HEK293 (cell line): Measurements from ENCODE around the gene DCLK3.

Experiments used
- CTCF ChIA-PET: fragments of 350-600 bp; formaldehyde crosslinking; extraction: SDS; loops from one replicate; lab custom pipeline; 2021; ENCODE audit warnings: antibody characterized with exemption; lab: Yijun Ruan, JAX
- POLR2A ChIA-PET: fragments of 300-600 bp; formaldehyde crosslinking; extraction: SDS; loops from one replicate; lab custom pipeline; 2020; ENCODE audit warnings: antibody characterized with exemption, inconsistent platforms; lab: Yijun Ruan, JAX
- H3K27ac ChIP-seq: fragments of 200-500 bp; sonication (Bioruptor generic); 2 replicates; pipeline ENCODE4 v1.5.1; 2014; ENCODE audit warnings: low read depth, low read length, control low read depth, inconsistent platforms; ENCODE audit errors: extremely low read depth
- H3K36me3 ChIP-seq, 2 experiments: fragments of 200-500 bp in 1 of 2; sonication (Bioruptor generic) in 1 of 2; 1 replicate in 1 of 2; 2 replicates in 1 of 2; pipeline ENCODE4 v1.5.1; 2014 to 2017; ENCODE audit warnings: inconsistent platforms in 2 of 2, low read length in 2 of 2; ENCODE audit not compliant: control insufficient read depth in 2 of 2, insufficient read depth in 1 of 2
- H3K4me1 ChIP-seq: fragments of 200-500 bp; sonication (Bioruptor generic); 2 replicates; pipeline ENCODE4 v1.5.1; 2014; ENCODE audit warnings: mild to moderate bottlenecking, low read length, inconsistent platforms; ENCODE audit not compliant: control insufficient read depth, insufficient read depth
- H3K4me3 ChIP-seq: 2 replicates; pipeline ENCODE4 v1.5.1; 2011; ENCODE audit warnings: low read depth, mild to moderate bottlenecking, control low read depth, low read length, moderate library complexity
- H3K9me3 ChIP-seq: fragments of 200-500 bp; sonication (Bioruptor generic); 2 replicates; pipeline ENCODE4 v1.5.1; 2014; ENCODE audit warnings: low read depth, low read length, inconsistent platforms; ENCODE audit not compliant: control insufficient read depth, insufficient read depth
- GFI1B ChIP-seq: fragments of 450-650 bp; formaldehyde crosslinking; IDR thresholded peaks from 2 replicates; pipeline ENCODE4 v1.5.1; 2016; ENCODE audit warnings: missing biosample characterization, missing genetic modification characterization
- MZF1 ChIP-seq: fragments of 450-650 bp; formaldehyde crosslinking; IDR thresholded peaks from 2 replicates; pipeline ENCODE4 v1.5.1; 2017; ENCODE audit warnings: missing biosample characterization, missing genetic modification characterization, borderline replicate concordance
- SCRT1 ChIP-seq: fragments of 450-650 bp; formaldehyde crosslinking; IDR thresholded peaks from 2 replicates; pipeline ENCODE4 v1.5.1; 2016; ENCODE audit warnings: missing biosample characterization, missing genetic modification characterization, borderline replicate concordance
- ZBTB48 ChIP-seq: fragments of 450-650 bp; formaldehyde crosslinking; IDR thresholded peaks from 2 replicates; pipeline ENCODE4 v1.5.1; 2016; ENCODE audit warnings: missing biosample characterization, missing genetic modification characterization
- ZFHX2 ChIP-seq: fragments of 450-650 bp; formaldehyde crosslinking; conservative IDR thresholded peaks from 2 replicates; pipeline ENCODE4 v1.5.1; 2016; ENCODE audit warnings: missing biosample characterization, missing genetic modification characterization
- ZIC2 ChIP-seq: fragments of 450-650 bp; formaldehyde crosslinking; IDR thresholded peaks from 2 replicates; pipeline ENCODE4 v1.5.1; 2016; ENCODE audit warnings: missing biosample characterization, missing genetic modification characterization
- ZNF335 ChIP-seq: fragments of 450-650 bp; formaldehyde crosslinking; conservative IDR thresholded peaks from 2 replicates; pipeline ENCODE4 v1.5.1; 2016; ENCODE audit warnings: missing biosample characterization, missing genetic modification characterization
- ZNF350 ChIP-seq: fragments of 450-650 bp; formaldehyde crosslinking; IDR thresholded peaks from 2 replicates; pipeline ENCODE4 v1.5.0; 2017; ENCODE audit warnings: missing biosample characterization, mild to moderate bottlenecking, missing genetic modification characterization
- ZNF404 ChIP-seq: fragments of 450-650 bp; formaldehyde crosslinking; IDR thresholded peaks from 2 replicates; pipeline ENCODE4 v1.5.1; 2017; ENCODE audit warnings: missing biosample characterization, missing genetic modification characterization
- ZNF624 ChIP-seq: fragments of 450-650 bp; formaldehyde crosslinking; IDR thresholded peaks from 2 replicates; pipeline ENCODE4 v1.5.1; 2017; ENCODE audit warnings: missing biosample characterization, missing genetic modification characterization
- ZNF626 ChIP-seq: fragments of 450-650 bp; sonication (Bioruptor Pico); formaldehyde crosslinking; IDR thresholded peaks from 2 replicates; pipeline ENCODE4 v1.5.1; 2018; ENCODE audit warnings: missing biosample characterization, missing genetic modification characterization, inconsistent platforms
- ZNF670 ChIP-seq: fragments of 450-650 bp; formaldehyde crosslinking; IDR thresholded peaks from 2 replicates; pipeline ENCODE4 v1.5.1; 2016; ENCODE audit warnings: missing biosample characterization, missing genetic modification characterization, low read depth
- ZNF677 ChIP-seq: fragments of 450-650 bp; IDR thresholded peaks from 2 replicates; pipeline ENCODE4 v1.5.0; 2018; ENCODE audit warnings: missing biosample characterization, mild to moderate bottlenecking, missing genetic modification characterization, moderate library complexity
- ZNF701 ChIP-seq: fragments of 450-650 bp; formaldehyde crosslinking; IDR thresholded peaks from 2 replicates; pipeline ENCODE4 v1.5.1; 2016; ENCODE audit warnings: missing biosample characterization, missing genetic modification characterization
- ZNF768 ChIP-seq: fragments of 450-650 bp; formaldehyde crosslinking; IDR thresholded peaks from 2 replicates; pipeline ENCODE4 v1.5.1; 2018; ENCODE audit warnings: missing biosample characterization, mild to moderate bottlenecking, missing genetic modification characterization
- ZNF837 ChIP-seq: fragments of 450-650 bp; formaldehyde crosslinking; IDR thresholded peaks from 2 replicates; pipeline ENCODE4 v1.5.1; 2016; ENCODE audit warnings: missing biosample characterization, missing genetic modification characterization
- TF ChIP-seq, protein P1 (sequence below): fragments of 450-650 bp; formaldehyde crosslinking; IDR thresholded peaks from 2 replicates; pipeline ENCODE4 v1.5.1; 2016; ENCODE audit warnings: missing biosample characterization, missing genetic modification characterization
- TF ChIP-seq, protein P2 (sequence below): fragments of 450-650 bp; formaldehyde crosslinking; IDR thresholded peaks from 2 replicates; pipeline ENCODE4 v1.5.1; 2016; ENCODE audit warnings: missing biosample characterization, missing genetic modification characterization, borderline replicate concordance
- TF ChIP-seq, protein P3 (sequence below): fragments of 450-650 bp; formaldehyde crosslinking; IDR thresholded peaks from 2 replicates; pipeline ENCODE4; 2016; ENCODE audit warnings: missing biosample characterization, missing genetic modification characterization
- TF ChIP-seq, protein P4 (sequence below): fragments of 450-650 bp; formaldehyde crosslinking; IDR thresholded peaks from 2 replicates; pipeline ENCODE4 v1.5.1; 2017; ENCODE audit warnings: missing biosample characterization, missing genetic modification characterization
- TF ChIP-seq, protein P5 (sequence below): fragments of 450-650 bp; formaldehyde crosslinking; IDR thresholded peaks from 2 replicates; pipeline ENCODE4 v1.5.1; 2016; ENCODE audit warnings: missing biosample characterization, missing genetic modification characterization
- TF ChIP-seq, protein P6 (sequence below): fragments of 450-650 bp; formaldehyde crosslinking; IDR thresholded peaks from 2 replicates; pipeline ENCODE4 v1.5.1; 2016; ENCODE audit warnings: missing biosample characterization, missing genetic modification characterization

Gene DCLK3

DNA sequence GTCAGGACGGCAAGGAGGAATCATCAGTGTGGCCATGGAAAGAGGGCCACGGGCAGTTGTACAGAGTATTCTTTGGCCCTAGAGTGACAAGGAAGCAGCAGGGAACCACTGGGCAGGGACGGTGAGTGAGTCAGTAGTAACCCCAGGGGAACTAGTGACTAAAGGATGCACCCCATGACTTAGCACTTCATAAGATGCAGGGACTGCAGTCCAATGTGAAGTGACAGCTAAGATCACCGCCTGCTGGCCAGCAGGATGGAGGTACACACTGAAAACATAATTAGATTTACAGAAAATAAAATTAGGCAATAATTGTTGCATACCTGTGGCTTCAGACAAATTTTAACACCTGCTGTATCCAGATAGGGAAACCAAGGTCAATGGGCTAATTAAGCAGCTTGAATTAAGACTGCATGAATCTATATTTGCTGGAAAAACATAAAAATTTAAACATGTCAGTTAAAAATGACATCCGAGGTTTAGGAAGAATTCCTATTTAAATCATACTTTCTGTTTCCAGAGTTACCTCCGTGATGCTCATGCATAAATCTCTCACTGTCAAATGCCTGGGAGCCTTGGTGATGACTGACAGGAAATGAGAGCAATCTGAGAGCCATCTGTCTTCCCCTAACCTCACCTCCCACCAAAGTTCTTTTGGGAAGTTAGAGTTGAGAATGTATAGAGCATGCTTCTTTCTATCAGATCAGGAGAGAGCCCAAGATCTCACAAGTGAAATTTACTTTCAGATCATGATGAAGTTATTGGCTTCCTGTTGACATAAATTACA is 56.5 kb downstream of the DCLK3 start:
- Histone ChIP-seq H3K27ac (no peak overlapping the region), H3K4me1 (no peaks in the 10 kb centered on the region), H3K9me3 (no peaks in the 10 kb centered on the region), H3K36me3 (no peaks in the 10 kb centered on the region), H3K4me3 (no peak overlapping the region)
- TF ChIP-seq ZIC2 (tag by site-specific recombination) (peak; percentile 64), ZNF335 (tag by site-specific recombination) (no peak)
- ChIA-PET POLR2A (no interaction called here), CTCF (no interaction called here)

DNA sequence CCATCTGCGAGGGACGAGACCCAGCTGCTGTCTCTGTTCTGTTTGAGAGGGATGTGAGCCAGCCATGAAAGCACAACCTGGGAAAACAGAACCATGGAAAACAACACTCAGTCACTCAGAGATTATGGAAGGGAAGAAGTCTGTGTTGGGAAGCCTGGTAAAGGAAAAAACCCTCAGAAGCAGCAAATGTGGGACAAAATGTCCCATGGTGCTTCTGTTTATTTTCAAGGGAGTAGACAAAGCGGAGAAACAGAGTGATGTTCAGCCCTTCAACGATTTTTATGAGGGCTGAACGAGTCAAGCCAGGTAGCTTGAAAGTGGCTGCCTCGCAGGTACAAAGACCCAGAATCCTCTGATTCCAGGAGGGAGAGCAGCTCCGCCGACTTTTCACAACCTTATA is 59.3 kb downstream of the DCLK3 start:
- POLR2A ChIA-PET = no interaction called here
- Histone ChIP-seq H3K27ac (no peak overlapping the region), H3K4me3 (no peak overlapping the region), H3K9me3 (no peaks in the 10 kb centered on the region), H3K4me1 (no peaks in the 10 kb centered on the region), H3K36me3 (no peaks in the 10 kb centered on the region)
- CTCF ChIA-PET = interaction anchor here (0.6 to 0.9 kb wide), 2 partner anchors 112 to 740 kb away, joined by 3 to 4 read pairs; no protein-coding TSS in a partner anchor
- TF ChIP-seq SCRT1 (tag by site-specific recombination) = no peak
- TF ChIP-seq, protein P1, sequence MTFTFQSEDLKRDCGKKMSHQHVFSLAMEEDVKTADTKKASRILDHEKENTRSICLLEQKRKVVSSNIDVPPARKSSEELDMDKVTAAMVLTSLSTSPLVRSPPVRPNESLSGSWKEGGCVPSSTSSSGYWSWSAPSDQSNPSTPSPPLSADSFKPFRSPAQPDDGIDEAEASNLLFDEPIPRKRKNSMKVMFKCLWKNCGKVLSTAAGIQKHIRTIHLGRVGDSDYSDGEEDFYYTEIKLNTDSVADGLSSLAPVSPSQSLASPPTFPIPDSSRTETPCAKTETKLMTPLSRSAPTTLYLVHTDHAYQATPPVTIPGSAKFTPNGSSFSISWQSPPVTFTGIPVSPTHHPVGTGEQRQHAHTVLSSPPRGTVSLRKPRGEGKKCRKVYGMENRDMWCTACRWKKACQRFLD = no peak
- TF ChIP-seq GFI1B (tag by site-specific recombination) = no peak
- no peak for TF ChIP-seq ZFHX2 (tag by site-specific recombination)

DNA sequence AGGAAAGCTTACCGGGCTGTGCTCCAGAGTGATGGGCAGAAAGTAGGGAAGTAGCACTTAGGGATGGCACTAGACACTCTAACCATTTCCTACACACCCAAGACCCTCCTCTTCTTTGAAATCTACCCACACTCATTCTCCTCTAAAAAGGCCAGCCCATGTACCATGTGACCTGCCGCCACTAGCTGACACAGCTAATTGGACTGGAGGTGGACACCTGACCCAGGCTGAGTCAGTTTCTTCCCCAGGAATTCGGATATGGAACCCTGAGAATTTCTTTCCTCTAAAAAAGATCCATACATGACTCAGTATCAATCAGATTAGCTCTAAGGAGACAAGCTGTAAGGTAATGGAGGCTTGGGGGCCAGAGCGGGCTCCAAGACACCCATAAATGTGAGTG is 60.1 kb downstream of the DCLK3 start:
- CTCF ChIA-PET = interaction anchor here (0.6 to 1.2 kb wide), 3 partner anchors 581 to 739 kb away, joined by 3 to 4 read pairs (median 4); no protein-coding TSS in a partner anchor
- POLR2A ChIA-PET = no interaction called here
- H3K4me3 ChIP-seq = no peak overlapping the region
- no peaks in the 10 kb centered on the region for H3K36me3 ChIP-seq
- H3K27ac ChIP-seq = no peak overlapping the region
- no peaks in the 10 kb centered on the region for H3K9me3 ChIP-seq
- H3K4me1 ChIP-seq = no peaks in the 10 kb centered on the region
- TF ChIP-seq ZNF626 (tag by site-specific recombination) (no peak), ZNF677 (tag by site-specific recombination) (no peak), ZNF837 (tag by site-specific recombination) (no peak), ZNF624 (tag by site-specific recombination) (no peak), ZNF670 (tag by site-specific recombination) (no peak), MZF1 (tag by site-specific recombination) (no peak), ZBTB48 (tag by site-specific recombination) (no peak), ZFHX2 (tag by site-specific recombination) (no peak), ZNF350 (tag by site-specific recombination) (no peak), ZNF701 (tag by site-specific recombination) (no peak), ZNF768 (tag by site-specific recombination) (no peak), ZNF404 (no peak)
- TF ChIP-seq, protein P2, sequence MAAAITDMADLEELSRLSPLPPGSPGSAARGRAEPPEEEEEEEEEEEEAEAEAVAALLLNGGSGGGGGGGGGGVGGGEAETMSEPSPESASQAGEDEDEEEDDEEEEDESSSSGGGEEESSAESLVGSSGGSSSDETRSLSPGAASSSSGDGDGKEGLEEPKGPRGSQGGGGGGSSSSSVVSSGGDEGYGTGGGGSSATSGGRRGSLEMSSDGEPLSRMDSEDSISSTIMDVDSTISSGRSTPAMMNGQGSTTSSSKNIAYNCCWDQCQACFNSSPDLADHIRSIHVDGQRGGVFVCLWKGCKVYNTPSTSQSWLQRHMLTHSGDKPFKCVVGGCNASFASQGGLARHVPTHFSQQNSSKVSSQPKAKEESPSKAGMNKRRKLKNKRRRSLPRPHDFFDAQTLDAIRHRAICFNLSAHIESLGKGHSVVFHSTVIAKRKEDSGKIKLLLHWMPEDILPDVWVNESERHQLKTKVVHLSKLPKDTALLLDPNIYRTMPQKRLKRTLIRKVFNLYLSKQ (tag by site-specific recombination) = no peak
- TF ChIP-seq, protein P3, sequence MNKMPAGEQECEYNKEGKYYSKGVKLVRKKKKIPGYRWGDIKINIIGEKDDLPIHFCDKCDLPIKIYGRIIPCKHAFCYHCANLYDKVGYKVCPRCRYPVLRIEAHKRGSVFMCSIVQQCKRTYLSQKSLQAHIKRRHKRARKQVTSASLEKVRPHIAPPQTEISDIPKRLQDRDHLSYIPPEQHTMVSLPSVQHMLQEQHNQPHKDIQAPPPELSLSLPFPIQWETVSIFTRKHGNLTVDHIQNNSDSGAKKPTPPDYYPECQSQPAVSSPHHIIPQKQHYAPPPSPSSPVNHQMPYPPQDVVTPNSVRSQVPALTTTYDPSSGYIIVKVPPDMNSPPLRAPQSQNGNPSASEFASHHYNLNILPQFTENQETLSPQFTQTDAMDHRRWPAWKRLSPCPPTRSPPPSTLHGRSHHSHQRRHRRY (tag by site-specific recombination) = no peak
- TF ChIP-seq, protein P4, sequence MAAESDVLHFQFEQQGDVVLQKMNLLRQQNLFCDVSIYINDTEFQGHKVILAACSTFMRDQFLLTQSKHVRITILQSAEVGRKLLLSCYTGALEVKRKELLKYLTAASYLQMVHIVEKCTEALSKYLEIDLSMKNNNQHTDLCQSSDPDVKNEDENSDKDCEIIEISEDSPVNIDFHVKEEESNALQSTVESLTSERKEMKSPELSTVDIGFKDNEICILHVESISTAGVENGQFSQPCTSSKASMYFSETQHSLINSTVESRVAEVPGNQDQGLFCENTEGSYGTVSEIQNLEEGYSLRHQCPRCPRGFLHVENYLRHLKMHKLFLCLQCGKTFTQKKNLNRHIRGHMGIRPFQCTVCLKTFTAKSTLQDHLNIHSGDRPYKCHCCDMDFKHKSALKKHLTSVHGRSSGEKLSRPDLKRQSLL (tag by site-specific recombination) = no peak
- TF ChIP-seq, protein P5, sequence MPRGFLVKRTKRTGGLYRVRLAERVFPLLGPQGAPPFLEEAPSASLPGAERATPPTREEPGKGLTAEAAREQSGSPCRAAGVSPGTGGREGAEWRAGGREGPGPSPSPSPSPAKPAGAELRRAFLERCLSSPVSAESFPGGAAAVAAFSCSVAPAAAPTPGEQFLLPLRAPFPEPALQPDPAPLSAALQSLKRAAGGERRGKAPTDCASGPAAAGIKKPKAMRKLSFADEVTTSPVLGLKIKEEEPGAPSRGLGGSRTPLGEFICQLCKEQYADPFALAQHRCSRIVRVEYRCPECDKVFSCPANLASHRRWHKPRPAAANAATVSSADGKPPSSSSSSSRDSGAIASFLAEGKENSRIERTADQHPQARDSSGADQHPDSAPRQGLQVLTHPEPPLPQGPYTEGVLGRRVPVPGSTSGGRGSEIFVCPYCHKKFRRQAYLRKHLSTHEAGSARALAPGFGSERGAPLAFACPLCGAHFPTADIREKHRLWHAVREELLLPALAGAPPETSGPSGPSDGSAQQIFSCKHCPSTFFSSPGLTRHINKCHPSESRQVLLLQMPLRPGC (tag by site-specific recombination) = no peak
- TF ChIP-seq, protein P6, sequence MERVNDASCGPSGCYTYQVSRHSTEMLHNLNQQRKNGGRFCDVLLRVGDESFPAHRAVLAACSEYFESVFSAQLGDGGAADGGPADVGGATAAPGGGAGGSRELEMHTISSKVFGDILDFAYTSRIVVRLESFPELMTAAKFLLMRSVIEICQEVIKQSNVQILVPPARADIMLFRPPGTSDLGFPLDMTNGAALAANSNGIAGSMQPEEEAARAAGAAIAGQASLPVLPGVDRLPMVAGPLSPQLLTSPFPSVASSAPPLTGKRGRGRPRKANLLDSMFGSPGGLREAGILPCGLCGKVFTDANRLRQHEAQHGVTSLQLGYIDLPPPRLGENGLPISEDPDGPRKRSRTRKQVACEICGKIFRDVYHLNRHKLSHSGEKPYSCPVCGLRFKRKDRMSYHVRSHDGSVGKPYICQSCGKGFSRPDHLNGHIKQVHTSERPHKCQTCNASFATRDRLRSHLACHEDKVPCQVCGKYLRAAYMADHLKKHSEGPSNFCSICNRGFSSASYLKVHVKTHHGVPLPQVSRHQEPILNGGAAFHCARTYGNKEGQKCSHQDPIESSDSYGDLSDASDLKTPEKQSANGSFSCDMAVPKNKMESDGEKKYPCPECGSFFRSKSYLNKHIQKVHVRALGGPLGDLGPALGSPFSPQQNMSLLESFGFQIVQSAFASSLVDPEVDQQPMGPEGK (tag by site-specific recombination) = no peak
